Measurements from ENCODE around the gene NUDT3.
"Not testable (repeated sequence)": the region's sequence is repeated elsewhere in the genome, so short reads cannot be mapped to it uniquely, and the experiment has no call there.

NUDT3 gene

DNA sequence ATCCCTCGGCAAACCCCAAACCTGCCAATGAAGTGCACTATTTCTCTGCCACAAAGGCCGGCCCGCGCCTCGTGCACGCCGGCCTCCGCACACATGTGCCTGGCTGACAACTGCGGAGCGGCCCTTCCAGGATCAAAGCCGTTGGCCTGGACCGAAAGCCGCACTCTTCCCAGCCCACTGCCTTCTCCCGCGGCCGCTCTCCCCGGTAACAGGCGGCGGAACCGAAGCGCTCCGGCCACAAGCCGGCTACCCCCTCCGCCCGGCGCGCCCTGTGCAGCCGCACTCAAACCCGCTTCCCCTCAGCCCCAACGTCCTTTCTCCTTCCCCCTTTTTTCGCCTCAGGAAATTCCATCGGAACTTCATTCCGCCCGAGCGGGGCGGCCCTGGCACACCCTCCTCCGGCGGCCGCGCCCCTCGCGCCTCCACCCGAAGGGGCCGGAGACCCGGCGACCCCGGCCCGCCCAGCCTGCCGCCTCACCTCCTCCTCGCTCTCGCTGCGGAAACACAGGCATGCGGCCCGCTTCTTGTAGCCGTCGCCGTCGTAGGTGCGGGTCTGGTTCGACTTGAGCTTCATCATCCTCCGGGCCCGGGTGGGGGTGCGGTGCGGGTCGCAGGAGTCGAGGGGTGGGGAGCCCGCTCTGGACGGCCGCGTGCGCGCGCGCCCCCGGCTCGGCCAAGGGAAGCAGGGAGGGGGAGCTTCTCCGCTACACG is 528 bp downstream of the NUDT3 start:
- DNase-seq, result peak; percentile 96

DNA sequence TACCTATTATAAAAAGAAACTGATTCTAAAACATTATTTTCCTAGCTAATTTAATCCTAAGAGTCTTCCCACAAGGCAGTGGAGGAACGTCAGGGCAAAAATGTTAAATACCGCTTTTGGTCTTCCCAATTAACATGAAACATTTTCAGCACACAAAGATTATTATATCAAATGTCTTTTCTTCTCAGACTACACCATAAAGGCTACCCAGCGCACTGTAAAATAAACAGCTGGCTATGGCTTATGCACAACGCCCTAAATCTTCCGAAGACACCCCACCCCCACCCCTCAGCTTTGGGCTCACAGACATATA is 1.0 kb downstream of the NUDT3 start:
- DNase-seq, result no peak

DNA sequence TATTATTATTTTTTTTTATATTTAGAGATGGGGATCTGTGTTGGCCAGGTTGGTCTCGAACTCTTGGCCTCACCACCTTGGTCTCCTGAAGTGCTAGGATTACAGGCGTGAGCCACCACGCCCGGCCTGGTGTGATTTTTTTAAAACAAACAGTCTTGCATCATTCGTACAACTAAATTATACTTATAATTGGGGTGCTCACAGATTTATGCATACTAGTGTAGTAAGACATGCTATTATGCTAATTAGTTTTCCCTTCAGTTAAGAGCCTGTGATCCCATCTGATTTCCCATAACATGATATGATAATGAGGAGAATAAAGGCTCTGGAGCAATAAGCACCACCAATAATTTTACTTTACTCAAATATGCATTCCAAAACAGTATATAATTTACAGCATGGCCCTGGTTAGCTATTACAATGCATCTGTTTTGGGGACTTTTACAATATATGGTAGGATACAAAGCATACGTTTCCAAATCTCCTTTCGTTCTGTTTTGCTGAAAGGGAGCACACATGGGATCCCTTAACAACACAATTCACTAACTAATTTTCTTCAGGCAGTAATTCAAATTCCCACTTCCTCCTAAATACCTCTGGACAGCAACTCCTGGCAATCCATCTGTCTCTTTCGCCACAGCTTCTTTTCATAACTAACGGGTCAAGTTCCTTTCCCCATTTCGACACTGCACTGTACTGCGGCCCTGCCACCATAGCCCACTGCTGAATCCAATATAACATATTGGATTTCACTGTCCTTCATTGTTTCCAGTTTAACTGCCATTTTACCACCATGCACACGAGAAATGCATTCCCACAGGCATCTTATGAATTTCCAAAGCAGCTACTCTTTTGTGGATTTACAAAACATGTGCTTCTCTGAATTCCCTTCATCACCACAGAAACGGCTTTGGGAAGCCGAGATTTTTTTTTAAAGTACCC is 1.7 kb downstream of the NUDT3 start:
- peak; percentile 80 for DNase-seq

DNA sequence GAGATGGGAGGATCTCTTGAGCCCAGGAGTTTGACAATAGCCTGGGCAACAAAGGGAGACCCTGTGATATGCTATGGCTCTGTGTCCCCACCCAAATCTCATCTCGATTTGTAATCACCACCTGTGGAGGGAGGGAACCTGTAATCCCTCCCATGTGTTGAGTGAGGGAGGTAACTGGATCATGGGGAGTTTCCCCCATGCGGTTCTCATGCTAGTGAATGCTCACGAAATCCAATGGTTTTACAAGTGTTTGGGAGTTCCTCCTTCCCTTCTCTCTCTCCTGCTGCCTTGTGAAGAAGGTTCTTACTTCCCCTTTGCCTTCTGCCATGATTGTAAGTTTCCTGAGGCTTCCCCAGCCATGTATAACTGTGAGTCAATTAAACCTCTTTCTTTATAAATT is 3.4 kb downstream of the NUDT3 start:
- peak; percentile 80 for DNase-seq

DNA sequence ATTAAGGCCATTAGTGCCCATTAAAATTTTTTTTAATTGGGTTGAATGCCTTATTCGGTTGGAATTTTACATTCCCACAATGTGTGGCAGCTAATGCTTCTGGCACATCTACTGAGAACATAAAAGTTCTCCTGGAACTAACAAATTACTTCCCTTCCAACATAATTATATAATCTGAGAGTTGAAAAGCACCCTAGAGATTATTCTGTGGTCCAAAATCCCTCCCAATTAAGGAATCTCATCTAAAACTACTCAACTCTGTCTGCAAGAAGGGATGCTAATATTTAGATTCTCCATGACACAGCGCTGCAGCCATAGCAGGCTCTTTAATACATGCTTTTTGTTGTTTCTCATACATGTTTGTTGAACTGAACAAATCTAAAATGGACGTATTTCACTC is 4.0 kb downstream of the NUDT3 start:
- DNase-seq, result no peak

DNA sequence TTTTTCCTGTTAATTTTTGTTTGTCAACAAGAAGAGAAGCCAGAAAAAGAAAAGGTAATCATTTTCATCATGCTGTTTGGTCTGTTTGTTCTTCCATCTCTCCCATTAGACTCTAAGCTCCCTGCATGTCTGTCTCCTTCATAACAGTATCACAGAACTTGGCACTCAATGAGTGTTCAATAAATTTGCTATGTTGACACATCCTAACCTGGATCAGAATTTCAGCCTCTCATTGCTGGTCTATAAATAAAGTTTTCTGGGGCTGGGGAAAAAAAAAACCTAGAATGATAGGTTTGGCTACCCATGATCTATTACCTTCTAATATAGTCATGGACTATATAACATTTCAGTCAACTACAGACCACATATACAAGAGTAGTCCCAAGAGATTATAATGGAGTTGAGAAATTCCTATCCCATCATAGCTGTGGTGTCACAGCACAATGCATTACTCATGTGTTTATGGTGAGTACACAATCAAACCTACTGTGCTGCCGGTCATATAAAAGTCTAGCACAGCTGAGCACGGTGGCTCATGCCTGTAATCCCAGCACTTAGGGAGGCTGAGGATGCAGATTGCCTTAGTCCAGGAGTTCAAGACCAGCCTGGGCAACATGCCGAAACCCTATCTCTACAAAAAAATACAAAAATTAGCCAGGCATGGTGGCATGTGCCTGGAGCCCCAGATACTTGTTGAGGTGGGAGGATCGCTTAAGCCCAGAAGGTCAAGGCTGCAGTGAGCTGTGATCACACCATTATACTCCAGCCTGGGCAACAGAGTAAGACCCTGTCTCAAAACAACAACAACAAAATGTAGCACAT is 5.9 kb downstream of the NUDT3 start:
- no peak for DNase-seq

DNA sequence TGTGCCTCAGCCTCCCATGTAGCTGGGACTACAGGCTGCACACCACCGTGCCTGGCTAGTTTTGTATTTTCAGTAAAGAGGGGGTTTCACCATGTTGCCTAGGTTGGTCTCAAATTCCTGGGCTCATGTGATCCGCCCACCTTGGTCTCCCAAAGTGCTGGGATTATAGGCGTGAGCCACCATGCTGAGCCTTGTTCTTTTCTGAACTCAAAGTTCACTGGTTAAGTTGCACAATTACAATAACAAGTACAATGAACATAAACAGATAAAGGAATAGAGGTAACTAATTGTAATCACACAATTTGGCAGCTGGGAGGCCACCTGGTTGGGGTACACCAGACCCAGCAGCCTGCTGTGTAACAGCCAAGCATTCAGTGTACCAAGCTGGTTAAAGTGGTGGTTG is 6.7 kb downstream of the NUDT3 start:
- no peak for DNase-seq

DNA sequence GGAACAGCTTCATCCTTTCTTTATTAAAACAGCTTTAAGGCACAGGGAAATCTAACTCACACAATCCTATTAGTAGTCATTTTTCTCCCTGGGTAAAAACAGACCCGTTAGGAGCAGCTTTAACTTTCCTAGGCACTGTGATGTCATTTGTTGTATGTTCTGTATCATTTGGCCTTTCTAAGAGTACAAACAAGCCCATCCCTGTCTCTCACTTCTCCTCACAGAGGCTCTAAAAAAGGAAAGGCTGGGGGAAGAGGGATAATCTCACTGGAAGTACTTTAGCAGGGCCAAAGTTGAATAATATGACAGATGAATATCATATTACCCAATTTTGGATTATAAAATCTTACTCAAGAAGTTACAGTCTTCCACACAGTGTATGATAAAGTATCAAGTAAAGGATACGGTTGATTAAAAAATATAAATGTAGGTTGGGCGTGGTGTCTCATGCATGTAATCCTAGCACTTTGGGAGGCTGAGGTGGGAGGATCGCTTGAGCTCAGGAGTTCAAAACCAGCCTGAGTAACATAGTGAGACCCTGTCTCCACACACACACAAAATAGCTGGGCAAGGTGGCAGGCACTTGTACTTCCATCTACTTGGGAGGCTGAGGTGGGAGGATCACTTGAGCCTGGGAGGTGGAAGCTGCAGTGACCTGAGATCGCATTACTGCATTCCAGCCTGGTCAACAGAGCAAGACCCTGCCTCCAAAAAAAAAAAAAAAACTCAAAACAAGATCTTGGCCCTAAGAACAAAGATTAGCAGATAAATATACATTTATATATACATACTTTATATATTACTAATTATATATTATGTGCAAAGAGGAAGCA is 7.9 kb downstream of the NUDT3 start:
- no peak for DNase-seq

DNA sequence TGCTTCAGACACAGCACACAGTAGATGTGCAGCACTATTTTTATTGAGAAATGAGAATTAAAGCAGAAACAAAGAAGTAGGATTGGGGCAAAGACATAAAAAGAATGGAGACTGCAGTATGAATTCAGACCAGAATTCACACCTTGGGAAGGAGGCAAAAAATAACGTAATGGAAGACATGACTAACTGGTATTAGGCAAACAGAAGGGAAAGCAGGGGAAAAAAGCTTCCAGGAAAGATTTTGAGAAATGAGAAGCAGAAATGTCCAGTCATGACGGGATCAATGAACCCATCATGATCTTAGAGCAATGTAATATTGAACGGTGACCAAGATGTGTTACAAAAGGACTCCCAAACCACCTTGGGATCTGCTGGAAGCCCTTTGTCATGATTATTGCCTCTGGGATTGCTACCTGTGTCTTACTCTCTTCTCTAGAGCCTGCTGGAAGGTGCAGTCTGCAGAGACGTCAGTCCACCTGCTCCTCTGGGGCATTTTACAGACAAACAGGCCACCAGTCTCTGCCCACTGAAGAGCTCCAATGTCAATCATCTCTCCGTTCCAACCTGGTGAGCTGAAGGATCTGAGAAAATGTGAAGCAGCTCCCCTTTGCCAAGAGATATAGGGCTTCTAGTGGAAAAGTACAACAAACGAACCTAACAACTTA is 8.7 kb downstream of the NUDT3 start:
- DNase-seq, result no peak

DNA sequence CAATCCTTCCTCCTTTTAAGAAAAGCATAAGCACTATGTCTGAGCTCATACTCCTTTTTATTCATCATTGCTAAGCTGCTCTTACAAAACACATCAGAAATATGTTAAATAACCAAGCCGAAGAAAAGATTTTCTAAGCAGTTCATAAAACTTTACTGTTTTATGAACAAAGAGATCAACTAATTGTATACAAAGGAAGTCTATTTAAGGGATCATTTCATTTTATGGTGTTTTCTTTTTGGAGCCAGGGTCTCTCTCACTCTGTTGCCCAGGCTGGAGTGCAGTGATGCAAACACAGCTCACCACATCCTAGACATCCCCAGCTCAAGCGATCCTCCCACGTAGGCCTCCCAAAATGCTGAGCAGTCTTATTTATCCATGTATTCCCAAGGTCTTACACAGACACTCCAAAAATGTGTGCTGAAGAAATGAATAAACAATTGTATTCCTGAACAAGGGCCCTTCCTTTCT is 9.3 kb downstream of the NUDT3 start:
- no peak for DNase-seq

DNA sequence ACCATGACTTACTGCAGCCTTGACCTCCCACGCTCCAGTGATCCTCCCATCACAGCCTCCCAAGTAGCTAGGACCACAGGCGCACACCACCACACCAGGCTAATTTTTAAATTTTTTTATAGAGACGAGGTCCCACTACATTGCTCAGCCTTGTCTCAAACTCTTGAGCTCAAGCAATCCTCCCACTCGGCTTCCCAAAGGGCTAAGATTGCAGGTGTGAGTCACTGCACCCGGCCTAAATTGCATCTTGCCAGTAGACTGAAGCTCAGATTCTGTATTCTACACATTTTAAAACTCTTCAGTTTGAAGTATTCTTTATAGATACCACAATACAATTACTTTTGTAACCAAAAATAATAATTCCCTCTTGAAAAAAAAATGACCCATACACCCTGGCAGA is 11.4 kb downstream of the NUDT3 start:
- DNase-seq, result no peak

DNA sequence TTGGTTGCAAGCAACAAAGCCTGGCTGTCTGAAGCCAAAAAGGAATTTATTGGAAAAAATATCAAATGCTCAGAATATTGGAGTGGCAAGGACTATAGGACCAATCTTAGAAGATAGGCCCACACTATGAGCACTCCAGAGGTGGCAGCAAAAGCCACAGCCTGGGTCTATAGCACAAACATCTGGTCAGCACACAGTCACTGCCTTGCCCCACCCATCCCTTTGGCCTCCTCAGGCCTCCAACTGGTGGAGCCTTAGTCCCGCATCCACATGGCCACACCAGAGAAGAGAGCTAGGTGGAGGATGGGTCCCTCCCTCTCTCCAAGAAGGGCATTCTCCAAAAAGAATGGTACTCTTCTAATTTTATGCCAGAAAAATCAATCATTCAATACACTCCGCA is 14.0 kb downstream of the NUDT3 start:
- no peak for DNase-seq

DNA sequence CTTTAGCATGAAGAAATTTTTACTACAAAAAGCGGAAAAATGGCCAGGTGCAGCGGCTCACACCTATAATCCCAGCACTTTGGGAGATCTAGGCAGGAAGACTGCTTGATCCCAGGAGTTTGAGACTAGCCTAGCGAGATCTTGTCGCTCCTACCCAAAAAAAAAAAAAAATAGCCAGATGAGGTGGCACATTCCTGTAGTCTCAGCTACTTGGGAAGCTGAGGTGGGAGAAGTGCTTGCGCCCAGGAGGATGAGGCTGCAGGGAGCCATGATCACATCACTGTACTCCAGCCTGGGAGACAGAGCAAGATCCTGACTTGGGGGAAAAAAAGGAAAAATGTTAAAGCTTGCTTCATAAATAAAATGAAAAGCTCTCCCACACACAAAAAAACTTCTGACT is 14.5 kb downstream of the NUDT3 start:
- DNase-seq, result no peak

DNA sequence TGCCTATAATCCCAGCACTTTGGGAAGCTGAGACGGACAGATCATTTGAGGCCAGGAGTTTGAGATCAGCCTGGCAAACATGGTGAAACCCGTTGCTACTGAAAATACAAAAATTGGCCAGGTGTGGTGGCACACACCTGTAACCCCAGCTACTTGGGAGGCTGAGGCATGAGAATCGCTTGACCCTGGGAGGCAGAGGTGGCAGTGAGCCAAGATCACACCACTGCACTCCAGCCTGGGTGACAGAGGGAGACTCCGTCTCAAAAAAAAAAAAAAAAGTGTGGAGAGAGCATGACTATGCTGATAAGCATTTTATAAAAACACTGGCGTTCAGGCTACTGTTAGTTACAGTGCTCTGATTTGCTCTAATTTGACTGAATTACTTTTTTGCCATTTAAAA is 14.9 kb downstream of the NUDT3 start:
- DNase-seq, result not testable (repeated sequence)

DNA sequence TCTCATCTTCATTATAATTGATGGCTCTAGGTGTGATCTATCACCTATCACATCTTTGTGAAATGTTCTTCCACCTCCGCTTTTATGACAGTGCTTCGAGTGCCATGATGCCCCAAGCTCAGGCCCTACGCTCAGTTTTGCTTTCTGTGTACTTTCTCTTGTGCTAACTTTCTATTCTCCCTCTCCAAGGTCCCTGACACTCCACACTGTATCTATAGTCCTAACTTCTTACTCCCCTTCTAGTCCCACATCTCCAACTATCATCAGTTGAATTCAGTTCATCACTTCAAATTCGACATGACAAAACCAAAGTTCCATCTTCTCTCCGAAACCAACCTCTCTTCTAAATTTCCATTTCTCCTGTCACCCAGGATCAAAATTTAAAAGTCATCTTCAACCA is 16.6 kb downstream of the NUDT3 start:
- no peak for DNase-seq

DNA sequence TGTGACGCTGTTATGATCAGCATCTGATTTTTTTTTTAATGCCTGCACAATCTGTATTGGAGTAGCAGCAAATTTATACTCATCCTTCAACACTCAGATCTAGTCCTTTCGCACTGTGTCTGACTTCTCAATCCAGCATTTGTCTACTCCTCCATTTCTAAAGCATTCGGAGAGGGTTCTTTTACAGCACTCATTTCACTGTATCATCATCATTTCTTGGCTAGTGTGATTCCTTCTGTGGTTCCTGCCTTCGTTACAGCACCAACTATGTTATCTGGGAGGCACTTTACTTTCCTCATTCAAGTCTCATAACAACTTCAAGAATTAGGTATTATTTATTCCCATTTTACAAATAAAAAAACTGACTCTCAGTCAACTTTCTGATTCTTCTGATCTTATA is 18.0 kb downstream of the NUDT3 start:
- DNase-seq, result no peak

DNA sequence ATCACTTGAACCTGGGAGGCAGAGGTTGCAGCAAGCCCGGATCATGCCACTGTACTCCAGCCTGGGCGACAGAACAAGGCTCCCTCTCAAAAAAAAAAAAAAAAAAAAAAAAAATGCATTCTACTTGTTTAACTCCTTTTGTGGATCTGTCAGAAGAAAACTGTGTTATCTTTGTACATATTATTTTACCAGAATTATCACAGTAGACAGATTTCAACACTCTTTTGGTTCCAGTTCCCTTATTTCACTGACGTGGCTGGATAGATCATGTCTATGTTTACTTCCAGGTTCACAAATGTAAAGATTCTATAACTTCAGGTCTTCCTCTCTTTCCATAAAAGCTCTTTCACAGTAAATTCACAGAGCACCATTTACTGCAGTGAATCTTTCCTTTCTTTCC is 18.4 kb downstream of the NUDT3 start:
- no peak for DNase-seq

DNA sequence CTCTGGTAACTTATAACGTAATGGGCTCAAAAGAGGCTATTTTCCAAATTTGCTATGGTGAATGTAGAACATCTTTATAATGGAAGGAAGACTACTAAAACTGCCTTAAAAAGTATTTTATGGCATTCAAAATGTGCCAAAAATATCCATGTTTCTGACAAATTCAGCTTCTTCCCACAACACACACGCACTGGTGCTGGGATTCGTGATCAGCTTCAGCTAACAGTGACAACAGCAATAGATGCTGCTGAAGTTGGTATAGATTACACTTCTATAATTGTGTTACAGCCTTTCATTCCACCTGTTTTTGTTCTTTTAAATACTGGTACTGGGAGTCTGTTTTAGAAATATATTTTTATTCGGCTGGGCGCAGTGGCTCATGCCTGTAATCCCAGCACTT is 19.0 kb downstream of the NUDT3 start:
- no peak for DNase-seq

DNA sequence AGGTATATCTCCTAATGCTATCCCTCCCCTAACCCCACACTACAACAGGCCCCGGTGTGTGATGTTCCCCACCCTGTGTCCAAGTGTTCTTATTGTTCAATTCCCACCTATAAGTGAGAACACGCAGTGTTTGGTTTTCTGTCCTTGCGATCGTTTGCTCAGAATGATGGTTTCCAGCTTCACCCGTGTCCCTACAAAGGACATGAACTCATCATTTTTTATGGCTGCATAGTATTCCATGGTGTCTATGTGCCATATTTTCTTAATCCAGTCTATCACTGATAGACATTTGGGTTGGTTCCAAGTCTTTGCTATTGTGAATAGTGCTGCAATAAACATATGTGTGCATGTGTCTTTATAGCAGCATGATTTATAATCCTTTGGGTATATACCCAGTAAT is 20.6 kb downstream of the NUDT3 start:
- not testable (repeated sequence) for DNase-seq

DNA sequence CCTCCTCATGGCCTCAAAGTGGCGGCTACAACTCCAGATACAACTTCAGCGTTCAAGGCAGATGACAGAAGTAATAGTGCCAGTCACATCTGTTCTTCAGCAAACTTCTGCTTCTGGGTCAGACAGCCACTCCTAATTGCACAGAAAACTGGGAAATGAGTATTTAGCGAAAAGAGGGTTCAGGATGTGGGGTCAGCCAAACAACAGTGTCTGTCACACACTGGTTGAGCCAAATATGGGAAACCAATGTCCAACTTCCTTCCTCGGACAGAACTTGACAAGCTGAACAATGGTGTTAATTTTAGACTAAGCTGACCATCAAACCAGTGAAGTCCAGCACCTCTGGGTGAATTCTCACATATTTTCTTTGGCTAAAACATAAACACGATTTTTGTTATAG is 22.1 kb downstream of the NUDT3 start:
- no peak for DNase-seq

DNA sequence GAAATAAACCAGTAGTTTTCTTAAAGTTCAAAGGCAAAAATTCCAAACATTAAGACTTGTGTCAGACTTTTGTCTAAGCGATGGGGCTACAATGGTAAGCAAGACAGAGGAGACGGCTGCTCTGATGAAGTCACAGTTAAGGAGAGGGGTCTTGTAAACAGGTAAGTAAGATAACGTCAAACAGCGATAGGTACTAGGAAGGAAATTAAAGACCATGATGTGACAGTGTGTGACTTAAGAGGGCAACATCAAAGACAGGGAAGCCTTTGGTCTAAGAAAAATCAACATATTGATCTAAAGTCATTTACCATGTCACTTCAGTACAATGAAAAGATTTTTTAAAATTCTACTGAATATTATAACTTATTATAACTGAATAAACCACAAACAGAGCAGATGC is 23.1 kb downstream of the NUDT3 start:
- no peak for DNase-seq

DNA sequence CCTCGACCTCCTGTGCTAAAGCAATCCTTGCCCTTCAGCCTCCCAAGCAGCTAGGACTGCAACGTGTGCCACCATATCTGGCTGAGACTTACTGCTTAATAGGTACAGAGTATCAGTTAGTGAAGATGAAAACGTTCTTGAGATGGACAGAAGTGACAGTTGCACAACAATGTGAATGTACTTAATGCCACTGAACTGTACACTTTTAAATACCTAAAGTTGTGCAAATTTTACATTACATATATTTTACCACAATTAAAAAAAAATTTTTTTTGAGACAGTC is 25.9 kb downstream of the NUDT3 start:
- no peak for DNase-seq

Measured in NCI-H82 (cell line).